GM18951 (cell line): ENCODE data around the gene PNPLA4.

ENCODE experiments used
- POLR2A ChIP-seq: IDR thresholded peaks from 4 replicates; pipeline ENCODE4 v1.6.1; 2011; ENCODE audit warnings: mild to moderate bottlenecking; ENCODE audit not compliant: insufficient read length, insufficient read depth; ENCODE audit errors: extremely low read depth
- in situ Hi-C: fragments of 300-500 bp; cut with MboI; formaldehyde crosslinking; loops from one replicate; pipeline ENCODE4 v1.12.0; 2022; ENCODE audit warnings: low sequenced_read_pairs, mixed read lengths, inconsistent platforms; ENCODE audit not compliant: unreplicated experiment

The PNPLA4 gene

GRCh38 chrX:7927259-7928167, at the start of gene PNPLA4:
Gene PNPLA4 (minus strand): TSS chrX:7927413. CDS start chrX:7926119, 1,294 bp downstream.
- TF ChIP-seq POLR2A = peak; percentile 85
- in situ Hi-C loops = no loop called here

GRCh38 chrX:7972586-7972985, 45.4 kb upstream of the PNPLA4 start:
- in situ Hi-C loops = no loop called here
- no peak for TF ChIP-seq POLR2A

- TF ChIP-seq POLR2A = no peak
- in situ Hi-C loops = no loop called here
Measured at GRCh38 chrX:7970428-7970827, 43.2 kb upstream of the PNPLA4 start.

GRCh38 chrX:7965436-7965835, 38.2 kb upstream of the PNPLA4 start:
- TF ChIP-seq POLR2A = no peak
- in situ Hi-C loops = no loop called here

- in situ Hi-C loops = no loop called here
- TF ChIP-seq POLR2A = no peak
Measured at GRCh38 chrX:7960246-7960645, 33.0 kb upstream of the PNPLA4 start.

- TF ChIP-seq POLR2A = no peak
- in situ Hi-C loops = no loop called here
Measured at GRCh38 chrX:7953446-7953845, 26.2 kb upstream of the PNPLA4 start.

- in situ Hi-C loops = no loop called here
Measured at GRCh38 chrX:7950865-7951264, 23.7 kb upstream of the PNPLA4 start.

GRCh38 chrX:7948483-7948882, 21.3 kb upstream of the PNPLA4 start:
- TF ChIP-seq POLR2A = no peak
- in situ Hi-C loops = no loop called here

More at GRCh38 chrX:7950865-7951264, 23.7 kb upstream of the PNPLA4 start:
- TF ChIP-seq POLR2A = no peak

GRCh38 chrX:7946960-7947359, 19.7 kb upstream of the PNPLA4 start:
- in situ Hi-C loops = no loop called here
- no peak for TF ChIP-seq POLR2A

- in situ Hi-C loops = no loop called here
Measured at GRCh38 chrX:7943600-7944245, 16.5 kb upstream of the PNPLA4 start.

GRCh38 chrX:7941390-7942042, 14.3 kb upstream of the PNPLA4 start:
- in situ Hi-C loops = no loop called here

More at GRCh38 chrX:7943600-7944245, 16.5 kb upstream of the PNPLA4 start:
- no peak for TF ChIP-seq POLR2A

GRCh38 chrX:7934026-7934425, 6.8 kb upstream of the PNPLA4 start:
- TF ChIP-seq POLR2A = no peak
- in situ Hi-C loops = no loop called here

More at GRCh38 chrX:7941390-7942042, 14.3 kb upstream of the PNPLA4 start:
- TF ChIP-seq POLR2A = no peak

- in situ Hi-C loops = no loop called here
- TF ChIP-seq POLR2A = no peak
Measured at GRCh38 chrX:7926914-7927258, 327 bp downstream of the PNPLA4 start.
